Measurements from ENCODE around the gene SCUBE3. TPM values are rescaled to one million over a fixed set of nuclear protein-coding genes. Genes with fewer than 3 reads are reported as not detected.

The SCUBE3 gene
- total RNA-seq, 1 experiment from 2014 or later, result 0.17 TPM

DNA sequence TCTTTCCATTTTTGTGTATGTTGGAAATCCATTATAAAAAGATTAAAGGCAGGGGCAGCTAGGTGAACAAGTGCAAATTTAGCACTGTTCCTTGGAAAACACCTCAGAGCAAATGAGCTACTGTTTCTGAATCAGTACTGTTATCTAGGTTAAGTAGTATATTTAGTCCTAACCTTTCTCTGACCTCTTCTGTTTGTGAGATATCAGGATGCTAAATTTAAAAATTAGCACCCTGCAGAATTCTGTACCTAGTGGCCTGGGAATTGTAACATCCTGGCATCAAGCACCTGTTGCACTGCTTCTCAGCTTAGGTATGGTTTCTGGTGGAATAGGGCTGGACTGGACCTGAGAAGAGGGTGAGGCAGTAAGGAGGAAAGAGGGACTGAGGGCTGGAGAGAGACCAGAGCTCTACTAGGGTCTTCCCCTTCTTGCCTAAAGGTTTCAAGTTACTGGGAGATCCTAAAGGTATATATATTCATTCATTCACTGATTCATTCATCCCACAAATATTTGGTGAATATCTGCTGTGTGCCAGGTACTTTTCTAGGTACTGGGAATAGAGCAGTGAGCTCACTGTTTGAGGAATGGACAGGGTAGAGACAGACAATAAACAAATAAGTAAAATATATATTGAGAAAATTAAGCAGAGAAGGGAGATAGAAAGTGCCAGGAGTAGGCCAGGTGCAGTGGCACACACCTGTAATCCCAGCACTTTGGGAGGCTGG is 51.0 kb downstream of the SCUBE3 start:
- Histone ChIP-seq H3K4me3 (no peak overlapping the region), H3K27me3 (ENCODE audit: insufficient read depth, low read depth) (no peaks in the 10 kb centered on the region), H3K36me3 (ENCODE audit: low read depth) (no peaks in the 10 kb centered on the region), H3K27ac (no peak overlapping the region), H2AFZ (no peak overlapping the region), H3K9me3 (ENCODE audit: insufficient read depth, low read depth) (no peaks in the 10 kb centered on the region), H3K4me1 (replicated peaks; ENCODE audit: insufficient read depth) (peaks cover 8% of the 10 kb centered on the region; the same call in 1 of the 2 replicates), H3K9me2 (ENCODE audit: insufficient read depth) (no peaks in the 10 kb centered on the region), H3K79me2 (ENCODE audit: low read depth) (peaks cover 13% of the 10 kb centered on the region; the same call in 1 of the 2 replicates), H3F3A (ENCODE audit: insufficient read depth, low read depth) (peaks cover 10% of the 10 kb centered on the region), H4K20me1 (ENCODE audit: insufficient read depth) (no peaks in the 10 kb centered on the region), H3K4me2 (no peak overlapping the region)
- CTCF ChIA-PET, result no interaction called here
- intact Hi-C loops (cut with micrococcal nuclease; ENCODE audit: unreplicated experiment), result no loop called here
- POLR2A ChIA-PET (ENCODE audit: unreplicated experiment), result no interaction called here
- no TSS peak for BruUV-seq (replicated peaks)
- DNase-seq, result no peak
- TF ChIP-seq EZH2 (IDR thresholded peaks at IDR 0.05; ENCODE audit: low read depth), result no peak
- TF ChIP-seq, protein P1, sequence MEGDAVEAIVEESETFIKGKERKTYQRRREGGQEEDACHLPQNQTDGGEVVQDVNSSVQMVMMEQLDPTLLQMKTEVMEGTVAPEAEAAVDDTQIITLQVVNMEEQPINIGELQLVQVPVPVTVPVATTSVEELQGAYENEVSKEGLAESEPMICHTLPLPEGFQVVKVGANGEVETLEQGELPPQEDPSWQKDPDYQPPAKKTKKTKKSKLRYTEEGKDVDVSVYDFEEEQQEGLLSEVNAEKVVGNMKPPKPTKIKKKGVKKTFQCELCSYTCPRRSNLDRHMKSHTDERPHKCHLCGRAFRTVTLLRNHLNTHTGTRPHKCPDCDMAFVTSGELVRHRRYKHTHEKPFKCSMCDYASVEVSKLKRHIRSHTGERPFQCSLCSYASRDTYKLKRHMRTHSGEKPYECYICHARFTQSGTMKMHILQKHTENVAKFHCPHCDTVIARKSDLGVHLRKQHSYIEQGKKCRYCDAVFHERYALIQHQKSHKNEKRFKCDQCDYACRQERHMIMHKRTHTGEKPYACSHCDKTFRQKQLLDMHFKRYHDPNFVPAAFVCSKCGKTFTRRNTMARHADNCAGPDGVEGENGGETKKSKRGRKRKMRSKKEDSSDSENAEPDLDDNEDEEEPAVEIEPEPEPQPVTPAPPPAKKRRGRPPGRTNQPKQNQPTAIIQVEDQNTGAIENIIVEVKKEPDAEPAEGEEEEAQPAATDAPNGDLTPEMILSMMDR (conservative IDR thresholded peaks at IDR 0.05), result no peak

DNA sequence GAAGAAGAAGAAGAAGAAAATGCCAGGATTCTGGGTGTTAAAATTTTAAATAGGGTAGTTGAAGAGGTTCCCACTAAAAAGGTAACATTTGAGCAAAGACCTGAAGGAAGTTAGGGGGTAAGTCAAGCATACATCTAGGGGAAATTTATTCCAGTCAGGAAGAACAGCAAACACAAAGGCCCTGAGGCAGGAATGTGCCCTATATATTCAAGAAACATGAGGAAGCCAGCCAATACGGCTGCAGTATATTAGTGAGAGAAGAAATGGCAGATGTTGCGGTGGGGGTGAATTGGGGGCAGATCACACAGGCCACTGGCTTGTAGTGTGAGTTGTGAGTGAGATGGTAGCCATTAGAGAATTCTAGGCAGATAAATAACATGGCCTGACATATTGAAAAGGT is 51.8 kb downstream of the SCUBE3 start:
- no TSS peak for BruUV-seq (replicated peaks)
- POLR2A ChIA-PET (ENCODE audit: unreplicated experiment), result no interaction called here
- intact Hi-C loops (cut with micrococcal nuclease; ENCODE audit: unreplicated experiment), result no loop called here

DNA sequence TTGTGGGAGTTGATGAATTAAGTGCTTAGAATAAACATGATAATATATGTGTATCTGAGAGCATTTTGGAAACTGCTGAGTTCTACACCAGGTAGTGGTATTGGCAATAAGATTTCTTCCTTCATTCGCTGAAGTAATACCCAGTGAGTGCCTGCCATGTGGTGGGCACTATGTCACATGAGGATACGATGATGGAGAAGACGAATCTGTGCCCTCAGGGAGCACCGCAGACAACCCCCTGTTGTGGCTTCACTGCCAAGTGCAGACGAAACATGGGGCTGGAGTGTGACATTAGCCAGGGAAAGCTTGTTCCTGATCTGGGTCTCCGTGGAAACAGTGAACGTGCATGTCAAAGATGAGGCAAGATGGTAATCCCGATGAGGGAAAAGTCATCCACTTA is 53.7 kb downstream of the SCUBE3 start:
- POLR2A ChIA-PET (ENCODE audit: unreplicated experiment), result interaction anchor here (0.6 kb wide), 1 partner anchor 501 kb away, joined by 5 read pairs; no protein-coding TSS in a partner anchor
- Histone ChIP-seq H3K4me3 (no peak overlapping the region), H3K79me2 (ENCODE audit: low read depth) (no peaks in the 10 kb centered on the region), H4K20me1 (ENCODE audit: insufficient read depth) (no peaks in the 10 kb centered on the region), H2AFZ (no peak overlapping the region), H3K27ac (no peak overlapping the region), H3K9me3 (ENCODE audit: insufficient read depth, low read depth) (no peaks in the 10 kb centered on the region), H3K4me1 (replicated peaks; ENCODE audit: insufficient read depth) (no peaks in the 10 kb centered on the region), H3K9me2 (ENCODE audit: insufficient read depth) (no peaks in the 10 kb centered on the region), H3K27me3 (ENCODE audit: insufficient read depth, low read depth) (no peaks in the 10 kb centered on the region), H3K4me2 (no peak overlapping the region), H3K36me3 (ENCODE audit: low read depth) (no peaks in the 10 kb centered on the region), H3F3A (ENCODE audit: insufficient read depth, low read depth) (no peaks in the 10 kb centered on the region)
- no TSS peak for BruUV-seq (replicated peaks)
- TF ChIP-seq, protein P1 (conservative IDR thresholded peaks at IDR 0.05), result no peak
- TF ChIP-seq EZH2 (IDR thresholded peaks at IDR 0.05; ENCODE audit: low read depth), result no peak
- no peak for DNase-seq
- CTCF ChIA-PET, result no interaction called here
- intact Hi-C loops (cut with micrococcal nuclease; ENCODE audit: unreplicated experiment), result no loop called here

More for the DNA sequence above, 51.8 kb downstream of the SCUBE3 start:
- H3F3A ChIP-seq (ENCODE audit: insufficient read depth, low read depth), result peaks cover 4% of the 10 kb centered on the region
- no peaks in the 10 kb centered on the region for H4K20me1 ChIP-seq (ENCODE audit: insufficient read depth)
- H3K4me2 ChIP-seq, result no peak overlapping the region
- H3K9me3 ChIP-seq (ENCODE audit: insufficient read depth, low read depth), result no peaks in the 10 kb centered on the region
- no peaks in the 10 kb centered on the region for H3K9me2 ChIP-seq (ENCODE audit: insufficient read depth)
- H3K27me3 ChIP-seq (ENCODE audit: insufficient read depth, low read depth), result no peaks in the 10 kb centered on the region
- no peak overlapping the region for H2AFZ ChIP-seq
- H3K27ac ChIP-seq, result no peak overlapping the region
- CTCF ChIA-PET, result no interaction called here
- peaks cover 3% of the 10 kb centered on the region; the same call in 1 of the 2 replicates for H3K4me1 ChIP-seq (replicated peaks; ENCODE audit: insufficient read depth)
- DNase-seq, result no peak
- H3K79me2 ChIP-seq (ENCODE audit: low read depth), result peaks cover 7% of the 10 kb centered on the region; the same call in 1 of the 2 replicates
- TF ChIP-seq, protein P1 (conservative IDR thresholded peaks at IDR 0.05), result no peak
- no peak for TF ChIP-seq EZH2 (IDR thresholded peaks at IDR 0.05; ENCODE audit: low read depth)
- H3K36me3 ChIP-seq (ENCODE audit: low read depth), result no peaks in the 10 kb centered on the region
- no peak overlapping the region for H3K4me3 ChIP-seq
